GM23338 (cell line): ENCODE results near the gene TGIF1. TPM values are rescaled to one million over a fixed set of nuclear protein-coding genes. Genes with fewer than 3 reads are reported as not detected.

Source experiments
- ATAC-seq: fragments of 200-7000 bp; cut with Tn5 transposase; 3 replicates; pipeline ENCODE4 v1.9.1; 2020
- DNase-seq: peaks from one replicate; pipeline ENCODE4 v3.0.0-alpha.2; 2015; ENCODE audit warnings: low spot score
- H2AFZ ChIP-seq: fragments of 200-600 bp; sonication (generic); 2 replicates; pipeline ENCODE4 v1.8.0; 2016; ENCODE audit warnings: antibody characterized with exemption, mild to moderate bottlenecking, moderate library complexity
- H3F3A ChIP-seq: fragments of 200-600 bp; sonication (generic); replicated peaks from 2 replicates; pipeline ENCODE4 v1.8.0; 2017; ENCODE audit warnings: antibody characterized with exemption, mixed run types, low read depth
- H3K27ac ChIP-seq: fragments of 200-600 bp; sonication (generic); 2 replicates; pipeline ENCODE4 v1.6.1; 2016; ENCODE audit warnings: low read depth
- H3K27me3 ChIP-seq: fragments of 200-600 bp; sonication (generic); 2 replicates; pipeline ENCODE4 v1.8.0; 2016; ENCODE audit warnings: mild to moderate bottlenecking, mixed run types, moderate library complexity; ENCODE audit not compliant: insufficient read depth
- H3K36me3 ChIP-seq: fragments of 200-600 bp; sonication (generic); 2 replicates; pipeline ENCODE4 v1.8.0; 2016; ENCODE audit warnings: mild to moderate bottlenecking; ENCODE audit not compliant: insufficient read depth
- H3K4me1 ChIP-seq: fragments of 200-600 bp; sonication (generic); 2 replicates; pipeline ENCODE4 v1.8.0; 2016; ENCODE audit warnings: mild to moderate bottlenecking, moderate library complexity; ENCODE audit not compliant: insufficient read depth
- H3K4me2 ChIP-seq: fragments of 200-600 bp; sonication (generic); 2 replicates; pipeline ENCODE4 v1.7.1; 2017; ENCODE audit warnings: mixed run types
- H3K4me3 ChIP-seq: fragments of 200-600 bp; sonication (generic); 2 replicates; pipeline ENCODE4 v1.6.1; 2016; ENCODE audit warnings: mixed run types
- H3K79me2 ChIP-seq: fragments of 200-600 bp; sonication (generic); replicated peaks from 2 replicates; pipeline ENCODE4 v1.8.0; 2017; ENCODE audit warnings: mild to moderate bottlenecking; ENCODE audit not compliant: insufficient read depth
- H3K9me2 ChIP-seq: fragments of 200-600 bp; sonication (generic); 2 replicates; pipeline ENCODE4 v1.8.0; 2017; ENCODE audit not compliant: insufficient read depth
- H4K20me1 ChIP-seq: fragments of 200-600 bp; sonication (generic); replicated peaks from 2 replicates; pipeline ENCODE4 v1.8.0; 2017; ENCODE audit warnings: mild to moderate bottlenecking; ENCODE audit not compliant: insufficient read depth
- H3K27ac Mint-ChIP-seq: 2 replicates; pipeline ENCODE4 v1.8.0; 2020; ENCODE audit warnings: inconsistent platforms, mild to moderate bottlenecking, moderate library complexity, mixed read lengths
- H3K27me3 Mint-ChIP-seq: 3 replicates; pipeline ENCODE4 v1.8.0; 2022; ENCODE audit warnings: low read depth, mild to moderate bottlenecking, moderate library complexity, mixed read lengths, inconsistent platforms; ENCODE audit not compliant: insufficient read depth, poor library complexity
- H3K36me3 Mint-ChIP-seq: 3 replicates; pipeline ENCODE4 v1.8.0; 2021; ENCODE audit warnings: low read depth, mild to moderate bottlenecking, inconsistent platforms, moderate library complexity, mixed read lengths
- H3K4me1 Mint-ChIP-seq: 3 replicates; pipeline ENCODE4 v1.8.0; 2020; ENCODE audit warnings: mild to moderate bottlenecking, inconsistent platforms, mixed read lengths
- H3K4me3 Mint-ChIP-seq: 3 replicates; pipeline ENCODE4 v1.8.0; 2021; ENCODE audit warnings: moderate library complexity, mild to moderate bottlenecking, inconsistent platforms, mixed read lengths
- H3K9me3 Mint-ChIP-seq: 3 replicates; pipeline ENCODE4 v1.8.0; 2020; ENCODE audit warnings: moderate library complexity, mild to moderate bottlenecking, inconsistent platforms, mixed read lengths
- CREB1 ChIP-seq: fragments of 250-450 bp; sonication (Bioruptor Pico); IDR thresholded peaks from 2 replicates; pipeline ENCODE4 v1.5.0; 2020; ENCODE audit warnings: low read depth, mild to moderate bottlenecking, moderate library complexity
- EZH2 ChIP-seq: fragments of 200-600 bp; sonication (generic); IDR thresholded peaks from one replicate; pipeline ENCODE4 v1.8.0; 2017; ENCODE audit warnings: antibody characterized with exemption, mild to moderate bottlenecking, low read depth; ENCODE audit not compliant: unreplicated experiment
- EZH2phosphoT487 ChIP-seq: fragments of 200-600 bp; sonication (generic); IDR thresholded peaks from one replicate; pipeline ENCODE4 v1.8.1; 2018; ENCODE audit warnings: antibody characterized with exemption; ENCODE audit not compliant: unreplicated experiment
- JUNB ChIP-seq: IDR thresholded peaks from one replicate; pipeline ENCODE4 v1.6.1; 2016; ENCODE audit warnings: antibody characterized with exemption; ENCODE audit not compliant: unreplicated experiment
- NANOG ChIP-seq: IDR thresholded peaks from 2 replicates; pipeline ENCODE4 v1.6.1; 2016; ENCODE audit warnings: antibody characterized with exemption, borderline replicate concordance
- POLR2AphosphoS5 ChIP-seq: IDR thresholded peaks from 2 replicates; pipeline ENCODE4 v1.6.1; 2016; ENCODE audit warnings: antibody characterized with exemption, low read depth
- STAT1 ChIP-seq: IDR thresholded peaks from one replicate; pipeline ENCODE4 v1.6.1; 2016; ENCODE audit warnings: antibody characterized with exemption; ENCODE audit not compliant: unreplicated experiment
- ZNF114 ChIP-seq: fragments of 250-450 bp; sonication (Bioruptor Pico); IDR thresholded peaks from 2 replicates; pipeline ENCODE4 v1.5.0; 2020; ENCODE audit warnings: mild to moderate bottlenecking, moderate library complexity
- ZNF331 ChIP-seq: fragments of 250-450 bp; sonication (Bioruptor Pico); IDR thresholded peaks from 2 replicates; pipeline ENCODE4 v1.5.0; 2020; ENCODE audit warnings: low read depth, mild to moderate bottlenecking, moderate library complexity
- polyA plus RNA-seq: library from polyadenylated mRNA; unstranded; fragments of >200 nt; fragmentation: Nextera tagmentation; extraction: Ambion mirVana; gene quantifications from 2 replicates; pipeline ENCODE4 v1.2.1, GENCODE V29; 2016
- total RNA-seq: library from RNA; depleted of rRNA; stranded (reverse); fragments of >200 nt; shearing (Covaris generic); gene quantifications from 2 replicates; pipeline ENCODE4 v1.2.3, GENCODE V29; 2014
- TF ChIP-seq, protein P1 (sequence below), 2 experiments: fragments of 200-600 bp in 1 of 2; sonication (generic) in 1 of 2; conservative IDR thresholded peaks; 2 replicates each; pipeline versions ENCODE4 v1.5.1 to v1.6.1; 2016 to 2017; ENCODE audit warnings: antibody characterized with exemption in 2 of 2, low read depth in 2 of 2, mild to moderate bottlenecking in 2 of 2, moderate library complexity in 1 of 2
- TF ChIP-seq, protein P2 (sequence below): IDR thresholded peaks from one replicate; pipeline ENCODE4 v1.6.1; 2018; ENCODE audit warnings: antibody characterized with exemption; ENCODE audit not compliant: unreplicated experiment
- TF ChIP-seq, protein P3 (sequence below): IDR thresholded peaks from 2 replicates; pipeline ENCODE4 v1.6.1; 2016; ENCODE audit warnings: antibody characterized with exemption
- TF ChIP-seq, protein P4 (sequence below): fragments of 250-450 bp; sonication (Bioruptor Pico); IDR thresholded peaks from 2 replicates; pipeline ENCODE4 v1.5.0; 2020; ENCODE audit warnings: mild to moderate bottlenecking, moderate library complexity

TGIF1 gene
- total and polyA plus RNA-seq, 2 experiments from 2014 or later: 294 to 316 TPM

DNA sequence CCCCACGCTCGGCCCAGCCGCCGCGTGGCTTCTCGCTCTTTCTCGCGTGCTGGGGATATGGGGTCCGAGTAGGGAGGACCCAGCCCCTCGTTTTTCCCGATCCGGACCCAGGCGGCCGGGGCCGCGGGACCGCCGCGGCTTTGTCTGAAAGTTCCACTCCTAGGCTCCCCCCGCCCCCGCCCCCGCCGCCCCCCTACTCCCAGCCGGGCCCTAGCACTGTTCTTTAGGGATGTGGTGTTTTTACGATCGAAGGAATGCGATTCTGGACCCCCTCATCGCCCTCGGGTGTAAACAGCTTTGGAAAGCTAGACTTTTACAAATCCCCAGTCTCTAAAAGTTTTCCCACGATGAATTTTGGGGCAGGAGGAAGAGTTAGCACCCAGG is 819 bp downstream of the TGIF1 start:
- peaks cover 29% of the 10 kb centered on the region for H3K4me1 Mint-ChIP-seq
- DNase-seq: no peak
- peak overlapping the region; percentile 88 for H3K4me2 ChIP-seq
- H3K9me3 Mint-ChIP-seq: peaks cover 17% of the 10 kb centered on the region
- no peaks in the 10 kb centered on the region for H3K27me3 ChIP-seq
- no peaks in the 10 kb centered on the region for H3K36me3 ChIP-seq
- no peaks in the 10 kb centered on the region for H3K9me2 ChIP-seq
- peaks cover 18% of the 10 kb centered on the region for H3K4me1 ChIP-seq
- TF ChIP-seq, protein P1, sequence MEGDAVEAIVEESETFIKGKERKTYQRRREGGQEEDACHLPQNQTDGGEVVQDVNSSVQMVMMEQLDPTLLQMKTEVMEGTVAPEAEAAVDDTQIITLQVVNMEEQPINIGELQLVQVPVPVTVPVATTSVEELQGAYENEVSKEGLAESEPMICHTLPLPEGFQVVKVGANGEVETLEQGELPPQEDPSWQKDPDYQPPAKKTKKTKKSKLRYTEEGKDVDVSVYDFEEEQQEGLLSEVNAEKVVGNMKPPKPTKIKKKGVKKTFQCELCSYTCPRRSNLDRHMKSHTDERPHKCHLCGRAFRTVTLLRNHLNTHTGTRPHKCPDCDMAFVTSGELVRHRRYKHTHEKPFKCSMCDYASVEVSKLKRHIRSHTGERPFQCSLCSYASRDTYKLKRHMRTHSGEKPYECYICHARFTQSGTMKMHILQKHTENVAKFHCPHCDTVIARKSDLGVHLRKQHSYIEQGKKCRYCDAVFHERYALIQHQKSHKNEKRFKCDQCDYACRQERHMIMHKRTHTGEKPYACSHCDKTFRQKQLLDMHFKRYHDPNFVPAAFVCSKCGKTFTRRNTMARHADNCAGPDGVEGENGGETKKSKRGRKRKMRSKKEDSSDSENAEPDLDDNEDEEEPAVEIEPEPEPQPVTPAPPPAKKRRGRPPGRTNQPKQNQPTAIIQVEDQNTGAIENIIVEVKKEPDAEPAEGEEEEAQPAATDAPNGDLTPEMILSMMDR (conservative IDR thresholded peaks at IDR 0.05; ENCODE audit: low read depth in 2 of 2): no peak
- TF ChIP-seq CREB1 (CRISPR knock-in tag): no peak
- TF ChIP-seq POLR2AphosphoS5: no peak
- TF ChIP-seq NANOG: no peak
- TF ChIP-seq ZNF331 (CRISPR knock-in tag): no peak
- TF ChIP-seq EZH2phosphoT487: no peak
- TF ChIP-seq EZH2: no peak
- no peak for TF ChIP-seq JUNB
- TF ChIP-seq, protein P2, sequence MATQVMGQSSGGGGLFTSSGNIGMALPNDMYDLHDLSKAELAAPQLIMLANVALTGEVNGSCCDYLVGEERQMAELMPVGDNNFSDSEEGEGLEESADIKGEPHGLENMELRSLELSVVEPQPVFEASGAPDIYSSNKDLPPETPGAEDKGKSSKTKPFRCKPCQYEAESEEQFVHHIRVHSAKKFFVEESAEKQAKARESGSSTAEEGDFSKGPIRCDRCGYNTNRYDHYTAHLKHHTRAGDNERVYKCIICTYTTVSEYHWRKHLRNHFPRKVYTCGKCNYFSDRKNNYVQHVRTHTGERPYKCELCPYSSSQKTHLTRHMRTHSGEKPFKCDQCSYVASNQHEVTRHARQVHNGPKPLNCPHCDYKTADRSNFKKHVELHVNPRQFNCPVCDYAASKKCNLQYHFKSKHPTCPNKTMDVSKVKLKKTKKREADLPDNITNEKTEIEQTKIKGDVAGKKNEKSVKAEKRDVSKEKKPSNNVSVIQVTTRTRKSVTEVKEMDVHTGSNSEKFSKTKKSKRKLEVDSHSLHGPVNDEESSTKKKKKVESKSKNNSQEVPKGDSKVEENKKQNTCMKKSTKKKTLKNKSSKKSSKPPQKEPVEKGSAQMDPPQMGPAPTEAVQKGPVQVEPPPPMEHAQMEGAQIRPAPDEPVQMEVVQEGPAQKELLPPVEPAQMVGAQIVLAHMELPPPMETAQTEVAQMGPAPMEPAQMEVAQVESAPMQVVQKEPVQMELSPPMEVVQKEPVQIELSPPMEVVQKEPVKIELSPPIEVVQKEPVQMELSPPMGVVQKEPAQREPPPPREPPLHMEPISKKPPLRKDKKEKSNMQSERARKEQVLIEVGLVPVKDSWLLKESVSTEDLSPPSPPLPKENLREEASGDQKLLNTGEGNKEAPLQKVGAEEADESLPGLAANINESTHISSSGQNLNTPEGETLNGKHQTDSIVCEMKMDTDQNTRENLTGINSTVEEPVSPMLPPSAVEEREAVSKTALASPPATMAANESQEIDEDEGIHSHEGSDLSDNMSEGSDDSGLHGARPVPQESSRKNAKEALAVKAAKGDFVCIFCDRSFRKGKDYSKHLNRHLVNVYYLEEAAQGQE: no peak
- TF ChIP-seq, protein P3, sequence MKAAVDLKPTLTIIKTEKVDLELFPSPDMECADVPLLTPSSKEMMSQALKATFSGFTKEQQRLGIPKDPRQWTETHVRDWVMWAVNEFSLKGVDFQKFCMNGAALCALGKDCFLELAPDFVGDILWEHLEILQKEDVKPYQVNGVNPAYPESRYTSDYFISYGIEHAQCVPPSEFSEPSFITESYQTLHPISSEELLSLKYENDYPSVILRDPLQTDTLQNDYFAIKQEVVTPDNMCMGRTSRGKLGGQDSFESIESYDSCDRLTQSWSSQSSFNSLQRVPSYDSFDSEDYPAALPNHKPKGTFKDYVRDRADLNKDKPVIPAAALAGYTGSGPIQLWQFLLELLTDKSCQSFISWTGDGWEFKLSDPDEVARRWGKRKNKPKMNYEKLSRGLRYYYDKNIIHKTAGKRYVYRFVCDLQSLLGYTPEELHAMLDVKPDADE: no peak
- TF ChIP-seq, protein P4, sequence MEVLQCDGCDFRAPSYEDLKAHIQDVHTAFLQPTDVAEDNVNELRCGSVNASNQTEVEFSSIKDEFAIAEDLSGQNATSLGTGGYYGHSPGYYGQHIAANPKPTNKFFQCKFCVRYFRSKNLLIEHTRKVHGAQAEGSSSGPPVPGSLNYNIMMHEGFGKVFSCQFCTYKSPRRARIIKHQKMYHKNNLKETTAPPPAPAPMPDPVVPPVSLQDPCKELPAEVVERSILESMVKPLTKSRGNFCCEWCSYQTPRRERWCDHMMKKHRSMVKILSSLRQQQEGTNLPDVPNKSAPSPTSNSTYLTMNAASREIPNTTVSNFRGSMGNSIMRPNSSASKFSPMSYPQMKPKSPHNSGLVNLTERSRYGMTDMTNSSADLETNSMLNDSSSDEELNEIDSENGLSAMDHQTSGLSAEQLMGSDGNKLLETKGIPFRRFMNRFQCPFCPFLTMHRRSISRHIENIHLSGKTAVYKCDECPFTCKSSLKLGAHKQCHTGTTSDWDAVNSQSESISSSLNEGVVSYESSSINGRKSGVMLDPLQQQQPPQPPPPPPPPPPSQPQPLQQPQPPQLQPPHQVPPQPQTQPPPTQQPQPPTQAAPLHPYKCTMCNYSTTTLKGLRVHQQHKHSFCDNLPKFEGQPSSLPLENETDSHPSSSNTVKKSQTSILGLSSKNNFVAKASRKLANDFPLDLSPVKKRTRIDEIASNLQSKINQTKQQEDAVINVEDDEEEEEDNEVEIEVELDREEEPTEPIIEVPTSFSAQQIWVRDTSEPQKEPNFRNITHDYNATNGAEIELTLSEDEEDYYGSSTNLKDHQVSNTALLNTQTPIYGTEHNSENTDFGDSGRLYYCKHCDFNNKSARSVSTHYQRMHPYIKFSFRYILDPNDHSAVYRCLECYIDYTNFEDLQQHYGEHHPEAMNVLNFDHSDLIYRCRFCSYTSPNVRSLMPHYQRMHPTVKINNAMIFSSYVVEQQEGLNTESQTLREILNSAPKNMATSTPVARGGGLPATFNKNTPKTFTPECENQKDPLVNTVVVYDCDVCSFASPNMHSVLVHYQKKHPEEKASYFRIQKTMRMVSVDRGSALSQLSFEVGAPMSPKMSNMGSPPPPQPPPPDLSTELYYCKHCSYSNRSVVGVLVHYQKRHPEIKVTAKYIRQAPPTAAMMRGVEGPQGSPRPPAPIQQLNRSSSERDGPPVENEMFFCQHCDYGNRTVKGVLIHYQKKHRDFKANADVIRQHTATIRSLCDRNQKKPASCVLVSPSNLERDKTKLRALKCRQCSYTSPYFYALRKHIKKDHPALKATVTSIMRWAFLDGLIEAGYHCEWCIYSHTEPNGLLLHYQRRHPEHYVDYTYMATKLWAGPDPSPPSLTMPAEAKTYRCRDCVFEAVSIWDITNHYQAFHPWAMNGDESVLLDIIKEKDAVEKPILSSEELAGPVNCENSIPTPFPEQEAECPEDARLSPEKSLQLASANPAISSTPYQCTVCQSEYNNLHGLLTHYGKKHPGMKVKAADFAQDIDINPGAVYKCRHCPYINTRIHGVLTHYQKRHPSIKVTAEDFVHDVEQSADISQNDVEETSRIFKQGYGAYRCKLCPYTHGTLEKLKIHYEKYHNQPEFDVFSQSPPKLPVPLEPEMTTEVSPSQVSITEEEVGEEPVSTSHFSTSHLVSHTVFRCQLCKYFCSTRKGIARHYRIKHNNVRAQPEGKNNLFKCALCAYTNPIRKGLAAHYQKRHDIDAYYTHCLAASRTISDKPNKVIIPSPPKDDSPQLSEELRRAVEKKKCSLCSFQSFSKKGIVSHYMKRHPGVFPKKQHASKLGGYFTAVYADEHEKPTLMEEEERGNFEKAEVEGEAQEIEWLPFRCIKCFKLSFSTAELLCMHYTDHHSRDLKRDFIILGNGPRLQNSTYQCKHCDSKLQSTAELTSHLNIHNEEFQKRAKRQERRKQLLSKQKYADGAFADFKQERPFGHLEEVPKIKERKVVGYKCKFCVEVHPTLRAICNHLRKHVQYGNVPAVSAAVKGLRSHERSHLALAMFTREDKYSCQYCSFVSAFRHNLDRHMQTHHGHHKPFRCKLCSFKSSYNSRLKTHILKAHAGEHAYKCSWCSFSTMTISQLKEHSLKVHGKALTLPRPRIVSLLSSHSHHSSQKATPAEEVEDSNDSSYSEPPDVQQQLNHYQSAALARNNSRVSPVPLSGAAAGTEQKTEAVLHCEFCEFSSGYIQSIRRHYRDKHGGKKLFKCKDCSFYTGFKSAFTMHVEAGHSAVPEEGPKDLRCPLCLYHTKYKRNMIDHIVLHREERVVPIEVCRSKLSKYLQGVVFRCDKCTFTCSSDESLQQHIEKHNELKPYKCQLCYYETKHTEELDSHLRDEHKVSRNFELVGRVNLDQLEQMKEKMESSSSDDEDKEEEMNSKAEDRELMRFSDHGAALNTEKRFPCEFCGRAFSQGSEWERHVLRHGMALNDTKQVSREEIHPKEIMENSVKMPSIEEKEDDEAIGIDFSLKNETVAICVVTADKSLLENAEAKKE (CRISPR knock-in tag): no peak
- no peak for TF ChIP-seq STAT1
- TF ChIP-seq ZNF114 (CRISPR knock-in tag): no peak
- H3K27ac Mint-ChIP-seq: peak overlapping the region; percentile 97
- H4K20me1 ChIP-seq: peaks cover 4% of the 10 kb centered on the region; the same call in 1 of the 2 replicates
- H3K27ac ChIP-seq: peak overlapping the region; percentile 73
- H3K4me3 ChIP-seq: peak overlapping the region; percentile 83
- no peak for ATAC-seq
- peaks cover 65% of the 10 kb centered on the region for H3K79me2 ChIP-seq
- H3F3A ChIP-seq: peaks cover 25% of the 10 kb centered on the region; the same call in 1 of the 2 replicates
- peaks cover 47% of the 10 kb centered on the region for H3K36me3 Mint-ChIP-seq
- peaks cover 46% of the 10 kb centered on the region for H3K27me3 Mint-ChIP-seq
- H2AFZ ChIP-seq: no peak overlapping the region
- peak overlapping the region; percentile 98 for H3K4me3 Mint-ChIP-seq
